HepG2 (cell line): ENCODE measurements around the gene GSPT1. TPM values are rescaled to one million over a fixed set of nuclear protein-coding genes. Genes with fewer than 3 reads are reported as not detected.

ENCODE experiments used
- ATF1 ChIP-seq: IDR thresholded peaks from 2 replicates; pipeline ENCODE4 v1.6.1; 2016; ENCODE audit warnings: mild to moderate bottlenecking, control low read depth
- BRCA1 ChIP-seq: sonication (generic); formaldehyde crosslinking; IDR thresholded peaks from 2 replicates; pipeline ENCODE4 v1.4.0; 2020; ENCODE audit warnings: missing genetic modification reagents
- FLYWCH1 ChIP-seq: sonication (generic); formaldehyde crosslinking; IDR thresholded peaks from 2 replicates; pipeline ENCODE4 v1.8.1; 2023; ENCODE audit warnings: mild to moderate bottlenecking, missing genetic modification reagents
- GZF1 ChIP-seq: sonication (generic); formaldehyde crosslinking; IDR thresholded peaks from 2 replicates; pipeline ENCODE4 v1.5.1; 2020; ENCODE audit warnings: mild to moderate bottlenecking, missing genetic modification reagents
- HHEX ChIP-seq: IDR thresholded peaks from 2 replicates; pipeline ENCODE4 v1.6.1; 2016; ENCODE audit warnings: control low read depth
- JDP2 ChIP-seq: sonication (generic); formaldehyde crosslinking; IDR thresholded peaks from 2 replicates; pipeline ENCODE4 v1.8.1; 2022; ENCODE audit warnings: missing genetic modification reagents, borderline replicate concordance
- KAT8 ChIP-seq: IDR thresholded peaks from 2 replicates; pipeline ENCODE4 v1.6.1; 2016; ENCODE audit warnings: missing genetic modification reagents, missing compliant biosample characterization
- LRRFIP1 ChIP-seq: sonication (generic); formaldehyde crosslinking; conservative IDR thresholded peaks from 2 replicates; pipeline ENCODE4 v1.4.0; 2020; ENCODE audit warnings: missing genetic modification reagents
- MEF2D ChIP-seq: sonication (generic); formaldehyde crosslinking; IDR thresholded peaks from 2 replicates; pipeline ENCODE4 v1.5.1; 2020; ENCODE audit warnings: mild to moderate bottlenecking, missing genetic modification reagents
- PATZ1 ChIP-seq: sonication (generic); formaldehyde crosslinking; IDR thresholded peaks from 2 replicates; pipeline ENCODE4 v1.4.0; 2020; ENCODE audit warnings: missing genetic modification reagents
- PPARG ChIP-seq: conservative IDR thresholded peaks from 2 replicates; pipeline ENCODE4 v1.6.1; 2016; ENCODE audit warnings: missing biosample characterization, missing genetic modification reagents
- SAP130 ChIP-seq: IDR thresholded peaks from 2 replicates; pipeline ENCODE4 v1.6.1; 2016; ENCODE audit warnings: low read depth
- SIX1 ChIP-seq: sonication (generic); formaldehyde crosslinking; IDR thresholded peaks from 2 replicates; pipeline ENCODE4 v1.4.0; 2020; ENCODE audit warnings: missing genetic modification reagents, borderline replicate concordance
- SP5 ChIP-seq: IDR thresholded peaks from 2 replicates; pipeline ENCODE4 v1.6.1; 2016; ENCODE audit warnings: low read depth, borderline replicate concordance
- SPEN ChIP-seq: sonication (generic); formaldehyde crosslinking; IDR thresholded peaks from 2 replicates; pipeline ENCODE4 v1.5.1; 2020; ENCODE audit warnings: low read depth, mild to moderate bottlenecking, missing genetic modification reagents
- TFE3 ChIP-seq: IDR thresholded peaks from 2 replicates; pipeline ENCODE4 v1.6.1; 2016
- WIZ ChIP-seq: sonication (generic); formaldehyde crosslinking; IDR thresholded peaks from 2 replicates; pipeline ENCODE4 v1.5.1; 2020; ENCODE audit warnings: mild to moderate bottlenecking, missing genetic modification reagents
- ZFP37 ChIP-seq: sonication (generic); formaldehyde crosslinking; IDR thresholded peaks from 2 replicates; pipeline ENCODE4 v1.4.0; 2020; ENCODE audit warnings: missing genetic modification reagents, borderline replicate concordance
- ZFP41 ChIP-seq: sonication (generic); formaldehyde crosslinking; IDR thresholded peaks from 2 replicates; pipeline ENCODE4 v1.4.0; 2020; ENCODE audit warnings: mild to moderate bottlenecking, missing genetic modification reagents, borderline replicate concordance
- ZMYM4 ChIP-seq: sonication (generic); formaldehyde crosslinking; IDR thresholded peaks from 2 replicates; pipeline ENCODE4 v1.8.1; 2023; ENCODE audit warnings: mild to moderate bottlenecking, missing genetic modification reagents
- ZNF143 ChIP-seq: sonication (generic); formaldehyde crosslinking; IDR thresholded peaks from 2 replicates; pipeline ENCODE4 v1.4.0; 2020; ENCODE audit warnings: missing genetic modification reagents
- ZNF34 ChIP-seq: sonication (generic); formaldehyde crosslinking; IDR thresholded peaks from 2 replicates; pipeline ENCODE4 v1.4.0; 2020; ENCODE audit warnings: mild to moderate bottlenecking, missing genetic modification reagents, borderline replicate concordance
- ZNF430 ChIP-seq: sonication (generic); formaldehyde crosslinking; IDR thresholded peaks from 2 replicates; pipeline ENCODE4 v1.9.0; 2021; ENCODE audit warnings: mild to moderate bottlenecking, missing genetic modification reagents
- ZNF543 ChIP-seq: sonication (generic); formaldehyde crosslinking; IDR thresholded peaks from 2 replicates; pipeline ENCODE4 v1.4.0; 2020; ENCODE audit warnings: mild to moderate bottlenecking, missing genetic modification reagents
- ZNF782 ChIP-seq: sonication (generic); formaldehyde crosslinking; IDR thresholded peaks from 2 replicates; pipeline ENCODE4 v1.4.0; 2020; ENCODE audit warnings: missing genetic modification reagents, mild to moderate bottlenecking, borderline replicate concordance
- polyA plus RNA-seq, 8 experiments: library from polyadenylated mRNA; depleted of rRNA in 3 of 8; stranded (reverse) in 7 of 8; unstranded in 1 of 8; fragments of >200 nt; fragmentation: Illumina TruSeq in 4 of 8; extraction: Trizol in 4 of 8; gene quantifications; 2 replicates each; pipeline versions ENCODE4 v1.2.1 to v1.2.3, GENCODE V29; 2011 to 2016; ENCODE audit warnings: low read depth in 4 of 8, missing spikeins in 1 of 8, mixed read lengths in 1 of 8; ENCODE audit not compliant: insufficient read depth in 1 of 8
- total RNA-seq, 5 experiments: library from RNA; depleted of rRNA; stranded (reverse); fragments of >200 nt; fragmentation: Illumina TruSeq; extraction: Trizol; gene quantifications; 2 replicates each; pipeline ENCODE4 v1.2.3, GENCODE V29; 2016; ENCODE audit warnings: low read depth in 1 of 5

Gene GSPT1
- total and polyA plus RNA-seq, 2 of the 13 experiments (the other 11 are each of a cell fraction or from before 2014, with no cell fraction given), result 120 to 316 TPM

- peak; percentile 19; the same call in 1 of the 2 replicates for TF ChIP-seq SIX1 (CRISPR knock-in tag)
- peak; percentile 29; the same call in 1 of the 2 replicates for TF ChIP-seq ZMYM4 (CRISPR knock-in tag)
- peak; percentile 54; the same call in 1 of the 2 replicates for TF ChIP-seq PATZ1 (CRISPR knock-in tag)
- peak; percentile 21; the same call in 1 of the 2 replicates for TF ChIP-seq KAT8 (CRISPR knock-in tag)
- TF ChIP-seq WIZ (CRISPR knock-in tag), result no peak
- peak; percentile 71; the same call in 1 of the 2 replicates for TF ChIP-seq ZNF543 (CRISPR knock-in tag)
- peak; percentile 49; the same call in 1 of the 2 replicates for TF ChIP-seq SAP130 (CRISPR knock-in tag)
- TF ChIP-seq BRCA1 (CRISPR knock-in tag), result no peak
- TF ChIP-seq ZNF430 (CRISPR knock-in tag), result no peak
- 0 out of 2 replicates have a peak, but pooled peaks have one; percentile 22 for TF ChIP-seq HHEX (CRISPR knock-in tag)
- TF ChIP-seq MEF2D (CRISPR knock-in tag), result peak; percentile 28; the same call in 1 of the 2 replicates
- TF ChIP-seq PPARG, result 0 out of 2 replicates have a peak, but pooled peaks have one; percentile 30
- 0 out of 2 replicates have a peak, but pooled peaks have one; percentile 31 for TF ChIP-seq ZNF782 (CRISPR knock-in tag)
- TF ChIP-seq SP5 (CRISPR knock-in tag), result 0 out of 2 replicates have a peak, but pooled peaks have one; percentile 14
- peak; percentile 85 for TF ChIP-seq ZNF143 (CRISPR knock-in tag)
- TF ChIP-seq ZFP41 (CRISPR knock-in tag), result 0 out of 2 replicates have a peak, but pooled peaks have one; percentile 53
- TF ChIP-seq GZF1, result peak; percentile 97
- TF ChIP-seq SPEN (CRISPR knock-in tag), result 0 out of 2 replicates have a peak, but pooled peaks have one; percentile 15
- TF ChIP-seq FLYWCH1 (CRISPR knock-in tag), result no peak
- TF ChIP-seq JDP2 (CRISPR knock-in tag), result no peak
- no peak; the same call in 1 of the 2 replicates for TF ChIP-seq TFE3 (CRISPR knock-in tag)
- TF ChIP-seq LRRFIP1, result no peak
- TF ChIP-seq ATF1 (CRISPR knock-in tag), result 0 out of 2 replicates have a peak, but pooled peaks have one; percentile 10
- TF ChIP-seq ZNF34 (CRISPR knock-in tag), result no peak
- peak; percentile 24; the same call in 1 of the 2 replicates for TF ChIP-seq ZFP37 (CRISPR knock-in tag)
Measured at GRCh38 chr16:11914210-11915113, 1.3 kb downstream of the GSPT1 start (continued).
